ENCODE data around the gene UPK3BL1. TPM values are rescaled to one million over a fixed set of nuclear protein-coding genes. Genes with fewer than 3 reads are reported as not detected.

Gene UPK3BL1
- 2.4 and 14.8 TPM in 2 replicates for total RNA-seq

GRCh38 chr7:102642691-102643090 is at the start of gene UPK3BL1:
Gene UPK3BL1 (minus strand): TSS chr7:102642791. CDS start chr7:102642741, 50 bp downstream.

GRCh38 chr7:102671166-102671955 is 28.8 kb upstream of the UPK3BL1 start, which contains the start of gene POLR2J2:
Gene POLR2J2 (minus strand): TSS chr7:102671663. CDS start chr7:102671601, 62 bp downstream.

GRCh38 chr7:102649924-102650323 is 7.3 kb upstream of the UPK3BL1 start, which contains the start of gene SPDYE2B:
Gene SPDYE2B (plus strand): TSS chr7:102650319. CDS start chr7:102652349, 2,030 bp downstream.

GRCh38 chr7:102616507-102617125 is 26.0 kb downstream of the UPK3BL1 start, which contains the start of gene RASA4:
Gene RASA4 (minus strand): TSS chr7:102616756. CDS start chr7:102616689, 67 bp downstream.

Other genes with a start within 250 kb of the UPK3BL1 start
- 10.8 and 14.2 TPM in 2 replicates for gene PRKRIP1, start 246.4 kb downstream of the UPK3BL1 start, total RNA-seq
- gene ORAI2, start 209.2 kb downstream of the UPK3BL1 start, total RNA-seq = 64.3 and 74.0 TPM in 2 replicates
- 8.6 and 12.1 TPM in 2 replicates for gene ALKBH4, start 177.9 kb downstream of the UPK3BL1 start, total RNA-seq
- 23.4 and 26.4 TPM in 2 replicates for gene LRWD1, start 177.8 kb downstream of the UPK3BL1 start, total RNA-seq
- gene POLR2J, start 163.9 kb downstream of the UPK3BL1 start, total RNA-seq = 29.0 and 31.5 TPM in 2 replicates
- gene RASA4B, start 125.0 kb downstream of the UPK3BL1 start, total RNA-seq = 1.5 and 2.1 TPM in 2 replicates
- 3.2 and 3.6 TPM in 2 replicates for gene UPK3BL2, start 99.1 kb downstream of the UPK3BL1 start, total RNA-seq
- gene SPDYE2, start 91.6 kb downstream of the UPK3BL1 start, total RNA-seq = not detected in 2 replicates
- gene POLR2J3, start 70.2 kb downstream of the UPK3BL1 start, total RNA-seq = 26.5 and 28.0 TPM in 2 replicates
- 3.7 and 7.8 TPM in 2 replicates for gene RASA4, start 26.0 kb downstream of the UPK3BL1 start, total RNA-seq
- gene SPDYE2B, start 7.5 kb upstream of the UPK3BL1 start, total RNA-seq = not detected in 2 replicates
- 2.6 and 3.0 TPM in 2 replicates for gene POLR2J2, start 28.9 kb upstream of the UPK3BL1 start, total RNA-seq
- gene FAM185A, start 106.2 kb upstream of the UPK3BL1 start, total RNA-seq = 7.8 and 9.4 TPM in 2 replicates

Measured in endothelial cell of coronary artery (primary cell).